Activated T-helper 2 cell treated with anti-CD3 and anti-CD28 coated beads, Interferon-gamma antibody, Interleukin-2, Interleukin-4, amounts not matched to agents 10 μg/mL and 5 μg/mL and 100 μg/mL, durations not matched to agents 14 hours and 24 hours and 36 hours (primary cell): ENCODE results near the gene PKNOX2. TPM values are rescaled to one million over a fixed set of nuclear protein-coding genes. Genes with fewer than 3 reads are reported as not detected.

ENCODE experiments used
- DNase-seq: peaks from one replicate; pipeline ENCODE4 v3.0.0; 2021; ENCODE audit warnings: low spot score
- H3K27ac Mint-ChIP-seq: one replicate; pipeline ENCODE4 v1.8.0; 2021; ENCODE audit warnings: mixed read lengths
- H3K27me3 Mint-ChIP-seq: one replicate; pipeline ENCODE4 v1.8.0; 2021; ENCODE audit warnings: low read depth, mixed read lengths
- H3K36me3 Mint-ChIP-seq: one replicate; pipeline ENCODE4 v1.8.0; 2021; ENCODE audit warnings: low read depth, mixed read lengths
- H3K4me1 Mint-ChIP-seq: one replicate; pipeline ENCODE4 v1.8.0; 2021; ENCODE audit warnings: low read depth, mixed read lengths
- H3K4me3 Mint-ChIP-seq: one replicate; pipeline ENCODE4 v1.8.0; 2021; ENCODE audit warnings: low read depth, mild to moderate bottlenecking, moderate library complexity, mixed read lengths
- H3K9me3 Mint-ChIP-seq: one replicate; pipeline ENCODE4 v1.8.0; 2021; ENCODE audit warnings: mixed read lengths
- intact Hi-C: fragments of 100-400 bp; cut with micrococcal nuclease; formaldehyde crosslinking; loops from one replicate; pipeline ENCODE4 v1.15.1; 2023
- total RNA-seq: library from RNA; stranded (reverse); gene quantifications from 2 replicates; pipeline ENCODE4 v1.2.3, GENCODE V29; 2022

The PKNOX2 gene
- total RNA-seq, 1 donor from 2014 or later = not detected

DNA sequence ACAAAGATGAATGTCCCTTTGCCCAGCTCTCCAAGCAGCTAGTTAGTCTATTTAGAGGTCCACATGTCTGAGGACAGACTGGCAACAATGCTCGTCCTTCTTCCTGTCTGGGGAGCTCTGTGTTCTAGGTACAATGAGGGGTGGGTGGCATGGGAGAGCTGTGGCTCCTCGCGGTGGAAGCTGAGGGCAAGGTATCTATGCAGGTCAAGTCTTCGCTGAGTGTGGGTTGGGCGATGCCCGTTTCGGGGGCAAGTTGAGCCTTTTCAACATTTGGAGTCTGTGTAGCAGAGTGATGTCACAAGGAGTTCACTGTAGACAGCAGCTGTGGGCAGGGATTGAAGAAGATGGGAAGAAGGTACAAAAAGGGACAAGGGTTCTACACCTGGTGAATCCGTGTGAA lies 168.3 kb downstream of the PKNOX2 start:
- H3K27ac Mint-ChIP-seq = no peak overlapping the region
- H3K9me3 Mint-ChIP-seq = no peaks in the 10 kb centered on the region
- DNase-seq = no peak
- intact Hi-C loops = no loop called here
- H3K4me1 Mint-ChIP-seq = peaks cover 2% of the 10 kb centered on the region
- peaks cover 12% of the 10 kb centered on the region for H3K27me3 Mint-ChIP-seq
- no peaks in the 10 kb centered on the region for H3K36me3 Mint-ChIP-seq
- no peak overlapping the region for H3K4me3 Mint-ChIP-seq

DNA sequence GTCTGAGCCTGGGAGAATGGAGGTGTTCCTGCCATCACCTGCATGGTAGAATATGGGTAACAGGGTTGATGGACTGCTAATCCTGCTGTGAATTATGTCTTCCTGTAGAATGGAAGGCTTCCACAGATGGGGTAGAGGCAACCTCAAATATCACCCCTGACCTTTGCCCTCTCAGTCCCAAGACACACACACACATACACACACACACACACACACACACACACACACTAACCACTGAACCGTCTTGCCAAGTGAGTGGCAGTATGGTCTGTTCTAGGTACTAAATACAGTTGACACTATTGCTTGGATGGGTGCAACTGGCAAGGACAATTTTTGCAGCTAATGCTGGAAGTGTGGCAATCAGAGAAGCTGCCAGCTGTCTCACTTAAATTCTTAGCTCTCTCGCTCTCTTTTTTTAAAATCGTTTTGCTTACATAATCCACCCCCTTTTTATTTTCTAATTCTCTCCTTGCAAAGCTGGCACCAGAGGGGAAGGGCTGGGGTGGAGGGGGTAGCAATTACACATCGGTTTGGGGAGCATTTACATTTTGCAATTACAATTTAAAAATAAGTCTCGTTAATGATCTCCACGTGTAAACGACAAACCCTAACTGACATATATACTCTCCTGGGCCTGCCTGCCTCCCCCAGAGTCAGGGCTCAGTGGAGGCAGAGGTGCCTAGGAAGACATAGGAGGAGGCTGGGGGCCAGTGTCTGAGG lies 169.0 kb downstream of the PKNOX2 start:
- intact Hi-C loops = no loop called here
- Mint-ChIP-seq H3K27me3 (peaks cover 7% of the 10 kb centered on the region), H3K27ac (no peak overlapping the region), H3K36me3 (no peaks in the 10 kb centered on the region), H3K4me3 (no peak overlapping the region), H3K9me3 (no peaks in the 10 kb centered on the region), H3K4me1 (peaks cover 2% of the 10 kb centered on the region)
- DNase-seq = no peak

DNA sequence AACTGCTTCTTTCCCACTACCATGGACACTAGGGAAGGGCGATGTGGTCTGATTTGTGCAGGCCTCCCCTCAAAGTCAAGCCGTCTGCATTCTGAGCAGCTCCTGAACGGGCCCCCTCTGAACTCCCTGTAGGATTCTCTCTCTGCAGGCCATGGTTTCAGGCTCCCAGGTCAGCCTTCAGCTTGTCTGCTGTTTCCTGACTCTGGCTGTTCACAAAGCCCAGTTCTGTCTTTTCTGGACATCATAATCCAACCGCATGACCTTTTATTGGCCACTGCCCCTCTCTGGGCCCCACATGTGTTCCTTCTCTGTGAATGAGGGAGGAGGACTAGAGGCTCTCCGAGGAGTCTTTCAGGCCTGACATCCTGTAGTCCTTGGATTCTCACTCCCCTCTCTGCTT lies 170.6 kb downstream of the PKNOX2 start:
- DNase-seq = no peak
- H3K4me1 Mint-ChIP-seq = no peaks in the 10 kb centered on the region
- no peaks in the 10 kb centered on the region for H3K36me3 Mint-ChIP-seq
- H3K4me3 Mint-ChIP-seq = no peak overlapping the region
- no peaks in the 10 kb centered on the region for H3K9me3 Mint-ChIP-seq
- H3K27ac Mint-ChIP-seq = no peak overlapping the region
- intact Hi-C loops = no loop called here
- H3K27me3 Mint-ChIP-seq = peaks cover 1% of the 10 kb centered on the region

DNA sequence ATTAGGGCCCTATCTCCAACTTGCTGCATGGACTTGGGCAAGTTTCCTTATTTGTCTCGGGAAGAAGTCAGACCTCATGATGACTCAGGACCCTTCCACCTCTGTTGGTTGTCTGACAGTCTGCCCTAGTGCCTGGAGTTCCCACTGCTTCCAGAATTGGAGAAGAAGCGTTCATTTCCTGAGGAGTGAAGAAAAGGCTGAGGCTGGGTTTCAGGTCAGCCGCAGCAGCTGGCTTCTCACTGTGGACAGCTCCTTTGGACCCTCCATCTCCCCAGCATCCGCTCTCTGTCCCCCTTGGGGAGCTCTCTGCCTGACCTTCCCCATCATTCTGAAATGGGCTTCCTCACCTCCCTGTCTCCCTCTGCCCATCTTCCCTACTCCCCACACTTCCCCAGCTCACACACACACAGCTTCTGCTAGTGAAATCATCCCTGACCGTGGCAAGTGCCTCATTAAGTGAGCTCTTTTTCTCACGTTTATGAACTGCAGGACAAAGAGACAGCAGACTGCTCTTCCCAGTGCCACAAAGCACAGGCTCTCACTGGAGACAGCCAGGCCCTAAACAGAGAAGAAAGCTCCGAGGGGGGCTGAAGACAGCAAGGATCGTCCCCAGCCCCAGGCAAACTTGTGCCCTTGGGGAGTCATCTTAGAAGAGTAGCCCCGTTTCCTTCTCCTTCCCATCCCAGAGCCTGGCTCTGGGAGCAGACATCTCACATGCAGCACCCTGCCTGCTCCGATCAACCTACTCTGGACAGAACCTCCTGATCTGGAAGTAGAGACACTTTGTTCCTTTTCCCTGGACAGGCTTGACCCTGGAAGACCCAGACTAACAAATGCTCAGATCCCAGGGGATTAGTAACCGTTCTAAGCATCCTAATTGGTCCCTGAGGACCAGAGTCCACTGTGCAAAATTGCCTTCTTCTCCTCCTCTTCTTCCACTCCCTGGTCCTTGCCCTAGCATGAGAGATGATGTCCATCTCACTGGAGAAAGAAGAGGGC lies 173.6 kb downstream of the PKNOX2 start:
- Mint-ChIP-seq H3K9me3 (no peaks in the 10 kb centered on the region), H3K4me1 (no peaks in the 10 kb centered on the region), H3K27me3 (peaks cover 1% of the 10 kb centered on the region), H3K4me3 (no peak overlapping the region), H3K27ac (no peak overlapping the region), H3K36me3 (no peaks in the 10 kb centered on the region)
- no peak for DNase-seq
- intact Hi-C loops = no loop called here

DNA sequence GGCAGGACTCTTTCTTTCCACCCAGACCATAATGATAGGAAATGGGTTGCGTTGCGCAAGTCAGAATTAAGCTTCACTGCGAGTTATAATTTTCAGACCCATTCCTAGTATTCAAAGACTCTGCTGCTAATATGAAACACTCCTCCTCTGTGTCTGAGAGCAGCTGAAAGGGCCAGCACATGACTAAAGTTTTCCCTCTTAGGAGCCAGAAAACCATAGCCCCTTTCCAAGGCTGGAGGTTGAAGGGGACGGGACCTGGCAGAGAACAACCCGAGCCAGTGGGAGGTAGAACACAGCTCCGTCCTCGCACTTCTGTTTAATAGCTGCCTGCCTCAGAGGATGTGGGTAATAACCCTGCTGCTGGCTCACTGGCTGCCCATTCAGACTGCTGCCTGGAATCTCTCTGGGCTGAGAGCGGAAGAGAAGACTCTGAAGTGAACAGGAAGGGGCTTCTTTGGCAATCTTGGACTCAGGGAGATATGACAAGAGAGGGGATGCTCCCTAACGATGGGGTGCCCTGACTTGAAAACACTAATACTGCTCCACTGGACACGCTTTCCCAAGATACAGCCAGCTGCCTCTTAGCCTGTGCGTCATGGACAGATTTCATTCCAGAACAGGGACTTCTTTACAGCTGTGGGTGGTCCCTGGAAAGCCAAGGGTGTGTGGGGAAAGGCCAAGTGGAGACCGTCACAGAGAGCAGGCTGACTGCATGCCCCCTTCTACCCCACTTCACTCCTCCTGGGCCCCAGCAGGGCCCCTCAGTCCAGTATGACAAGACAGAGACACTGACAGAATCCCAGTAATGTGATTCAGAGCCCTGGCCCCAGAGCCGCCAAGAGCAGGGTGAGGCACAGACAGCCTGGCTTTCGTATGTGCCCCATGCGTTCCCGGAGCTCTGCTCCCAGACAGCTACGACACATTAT lies 174.6 kb downstream of the PKNOX2 start:
- H3K27me3 Mint-ChIP-seq = peaks cover 2% of the 10 kb centered on the region
- intact Hi-C loops = no loop called here
- H3K4me3 Mint-ChIP-seq = no peak overlapping the region
- no peak for DNase-seq
- H3K36me3 Mint-ChIP-seq = no peaks in the 10 kb centered on the region
- H3K9me3 Mint-ChIP-seq = no peaks in the 10 kb centered on the region
- no peak overlapping the region for H3K27ac Mint-ChIP-seq
- H3K4me1 Mint-ChIP-seq = no peaks in the 10 kb centered on the region

DNA sequence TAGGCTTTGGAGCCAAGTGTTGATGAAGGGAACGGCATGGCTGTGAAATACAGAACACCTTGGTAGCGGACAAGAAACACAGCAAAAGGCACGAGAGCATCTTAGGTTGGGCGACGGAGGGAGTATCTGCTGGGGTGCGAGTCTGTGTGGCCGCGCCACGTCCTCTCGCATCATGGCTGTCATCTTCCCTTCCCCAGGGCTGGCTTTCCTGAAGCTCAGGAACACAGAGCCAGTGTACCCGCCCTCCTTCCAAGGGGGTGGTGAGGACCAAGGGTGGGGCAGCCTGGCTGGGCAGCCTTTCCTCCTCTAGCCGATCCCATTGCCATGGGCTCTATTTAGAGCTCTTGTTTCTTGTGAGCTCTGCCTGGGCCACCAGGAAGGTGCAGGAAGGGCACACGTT lies 177.1 kb downstream of the PKNOX2 start:
- H3K4me1 Mint-ChIP-seq = no peaks in the 10 kb centered on the region
- no peaks in the 10 kb centered on the region for H3K36me3 Mint-ChIP-seq
- H3K9me3 Mint-ChIP-seq = no peaks in the 10 kb centered on the region
- DNase-seq = no peak
- H3K4me3 Mint-ChIP-seq = no peak overlapping the region
- intact Hi-C loops = no loop called here
- H3K27ac Mint-ChIP-seq = no peak overlapping the region
- H3K27me3 Mint-ChIP-seq = peaks cover 2% of the 10 kb centered on the region

DNA sequence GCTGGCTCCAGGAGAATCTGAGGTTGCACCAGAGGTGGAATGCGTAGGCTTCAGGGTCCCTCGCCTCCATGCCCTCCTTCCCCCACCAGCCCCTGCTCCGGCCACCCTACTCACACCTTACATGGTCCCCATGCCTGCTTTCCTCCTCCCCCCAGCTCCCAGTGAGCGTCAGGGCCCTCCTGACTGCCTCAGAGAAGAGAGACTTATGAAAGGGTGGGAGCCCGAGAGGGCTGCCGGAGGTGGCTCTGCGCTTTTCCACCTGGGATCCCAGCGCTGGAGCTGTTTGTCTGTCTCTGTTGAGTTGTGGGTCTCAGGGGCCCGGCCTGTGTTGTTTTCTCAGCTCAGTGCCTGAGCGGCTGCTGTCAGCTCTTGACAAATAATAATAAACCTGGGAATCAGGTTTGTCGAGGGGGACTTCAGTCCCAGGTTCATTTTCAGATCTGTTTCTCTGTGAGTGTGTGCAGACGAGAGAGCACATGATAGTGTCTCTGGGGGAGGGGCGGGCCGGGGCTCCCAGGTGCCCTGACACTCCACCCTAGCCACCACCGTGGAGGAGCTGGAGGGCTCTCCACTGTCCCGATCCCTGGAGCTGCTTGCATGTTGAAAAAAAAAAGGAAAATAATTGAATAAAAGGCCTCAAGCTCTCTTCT lies 177.9 kb downstream of the PKNOX2 start:
- no peak for DNase-seq
- H3K27me3 Mint-ChIP-seq = peaks cover 2% of the 10 kb centered on the region

DNA sequence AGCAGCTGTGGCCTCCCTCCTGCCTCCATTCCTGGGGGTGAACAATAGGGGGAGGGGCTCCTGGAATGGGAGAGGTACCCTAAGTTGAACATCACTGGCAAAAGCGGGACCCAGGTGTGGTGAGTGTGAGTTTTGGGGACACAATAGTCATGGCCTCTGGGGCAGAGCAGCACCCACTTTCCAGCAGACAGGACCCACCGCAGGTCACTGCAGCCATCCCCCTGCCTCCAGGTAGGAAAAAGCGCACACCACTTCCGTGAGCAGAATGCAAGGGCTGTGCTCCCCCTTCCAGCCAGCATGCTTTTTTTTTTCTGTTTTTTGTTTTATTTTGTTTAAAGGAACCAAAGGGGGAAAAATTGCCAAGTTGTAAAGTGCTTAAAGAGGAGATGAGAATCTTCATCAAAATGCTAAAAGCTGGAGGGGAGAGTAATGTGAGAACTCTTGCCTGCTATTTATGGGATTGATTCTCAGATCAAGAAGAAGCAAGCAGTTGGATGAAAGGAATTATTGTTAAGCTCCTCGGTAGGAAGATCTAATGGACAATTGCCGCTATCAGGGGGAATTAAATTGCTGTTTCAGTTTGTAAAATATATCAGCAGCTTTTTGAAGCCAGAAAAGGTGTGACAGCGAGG lies 178.7 kb downstream of the PKNOX2 start:
- Mint-ChIP-seq H3K36me3 (no peaks in the 10 kb centered on the region), H3K4me1 (no peaks in the 10 kb centered on the region), H3K9me3 (no peaks in the 10 kb centered on the region), H3K4me3 (no peak overlapping the region), H3K27ac (no peak overlapping the region), H3K27me3 (peaks cover 2% of the 10 kb centered on the region)
- DNase-seq = no peak
- intact Hi-C loops = no loop called here

More for the DNA sequence above, 177.9 kb downstream of the PKNOX2 start:
- Mint-ChIP-seq H3K9me3 (no peaks in the 10 kb centered on the region), H3K4me3 (no peak overlapping the region), H3K36me3 (no peaks in the 10 kb centered on the region), H3K4me1 (no peaks in the 10 kb centered on the region), H3K27ac (no peak overlapping the region)
- intact Hi-C loops = no loop called here

DNA sequence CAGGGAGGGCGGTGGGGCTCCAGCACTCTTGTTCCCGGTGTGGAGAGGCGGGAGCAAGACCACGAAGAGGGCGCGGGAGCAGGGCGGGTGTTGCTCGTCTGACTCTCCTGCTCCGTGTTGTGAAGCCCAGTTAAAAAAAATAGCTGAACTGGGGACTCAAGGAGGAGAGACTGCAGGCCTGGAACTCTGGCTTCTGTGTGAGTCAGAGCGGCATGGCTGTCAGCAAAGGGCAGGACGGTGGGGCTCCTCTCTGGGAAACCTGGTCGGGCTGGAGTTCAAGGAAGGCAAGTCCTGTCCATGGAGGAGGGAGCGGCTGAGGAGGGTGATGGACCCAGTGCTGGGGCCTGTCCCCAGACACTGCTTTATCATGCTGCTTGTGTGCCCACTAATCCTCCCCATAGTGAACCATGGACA lies 179.2 kb downstream of the PKNOX2 start:
- intact Hi-C loops = no loop called here
- Mint-ChIP-seq H3K4me3 (no peak overlapping the region), H3K27ac (no peak overlapping the region), H3K36me3 (no peaks in the 10 kb centered on the region), H3K9me3 (no peaks in the 10 kb centered on the region), H3K27me3 (peaks cover 3% of the 10 kb centered on the region), H3K4me1 (no peaks in the 10 kb centered on the region)
- no peak for DNase-seq

DNA sequence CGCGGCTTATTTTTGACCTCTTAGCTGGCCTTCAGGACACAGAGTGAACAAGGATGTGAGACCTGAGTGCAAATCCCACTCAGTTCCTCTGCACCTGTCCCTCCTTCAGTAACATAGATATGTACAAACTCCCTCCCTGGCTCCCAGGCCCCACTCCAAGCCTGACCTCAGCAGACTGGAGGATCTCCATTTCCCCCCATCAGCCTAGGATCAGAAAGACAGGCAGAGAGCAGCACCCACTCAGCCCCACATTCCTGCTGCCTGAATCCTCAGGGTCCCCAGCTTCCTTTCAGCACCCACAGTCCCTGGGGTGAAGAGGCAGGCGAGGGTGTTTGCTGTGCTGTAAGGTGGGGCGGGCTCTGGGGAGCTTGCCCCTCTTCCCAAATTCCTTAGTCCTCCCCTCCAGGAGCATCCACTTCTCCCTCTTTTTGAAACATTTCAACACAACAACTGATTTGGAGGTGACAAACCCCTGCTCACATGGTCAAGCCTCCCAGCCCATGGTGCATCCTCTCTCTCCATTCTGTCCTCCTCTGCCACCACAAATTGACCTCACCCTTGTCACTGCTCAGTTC lies 180.4 kb downstream of the PKNOX2 start:
- H3K27me3 Mint-ChIP-seq = peaks cover 3% of the 10 kb centered on the region
- H3K9me3 Mint-ChIP-seq = no peaks in the 10 kb centered on the region
- intact Hi-C loops = loop anchor here (1.0 kb wide), 1 partner anchor 383 kb away; no protein-coding TSS in a partner anchor
- no peak for DNase-seq
- H3K4me3 Mint-ChIP-seq = no peak overlapping the region
- no peaks in the 10 kb centered on the region for H3K36me3 Mint-ChIP-seq
- H3K4me1 Mint-ChIP-seq = no peaks in the 10 kb centered on the region
- no peak overlapping the region for H3K27ac Mint-ChIP-seq

DNA sequence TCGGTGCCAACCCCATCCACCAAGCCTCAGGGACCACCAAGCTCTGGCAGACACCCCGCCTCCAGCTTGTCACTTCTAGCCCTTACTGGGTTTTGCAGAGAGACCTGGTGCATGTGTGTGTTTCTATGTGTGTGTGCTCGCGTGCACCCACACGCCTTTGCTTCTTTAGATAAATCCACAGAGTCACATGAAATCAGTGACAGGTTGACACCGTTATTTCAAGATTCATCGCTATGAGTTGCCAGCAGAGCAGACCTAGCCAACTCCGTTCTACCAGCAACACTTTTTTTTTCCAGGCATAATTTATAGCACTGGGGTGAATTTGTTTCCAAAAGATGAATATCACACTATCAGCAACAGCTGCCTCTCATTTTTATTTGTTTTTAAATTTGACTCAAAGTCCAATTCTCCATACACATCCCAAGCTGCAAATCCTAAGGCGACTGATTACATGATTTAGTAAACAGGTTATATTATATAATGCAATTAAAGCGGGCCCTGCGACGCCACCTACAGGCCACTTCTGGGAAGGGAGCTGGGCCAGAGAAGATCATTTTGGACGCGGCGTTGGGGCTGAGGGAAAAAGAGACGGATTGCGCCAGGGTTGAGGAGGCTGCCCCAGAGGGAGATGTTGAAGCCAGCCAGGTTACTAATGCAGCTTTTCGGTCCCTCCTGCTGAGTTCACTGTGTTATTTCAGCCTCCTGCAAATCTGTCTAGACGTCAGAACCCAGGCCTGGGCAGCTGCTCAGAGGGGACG lies 181.0 kb downstream of the PKNOX2 start:
- no peaks in the 10 kb centered on the region for H3K4me1 Mint-ChIP-seq
- H3K4me3 Mint-ChIP-seq = no peak overlapping the region
- DNase-seq = peak; percentile 13
- H3K27me3 Mint-ChIP-seq = peaks cover 3% of the 10 kb centered on the region
- intact Hi-C loops = loop anchor here (1.0 kb wide), 1 partner anchor 383 kb away; no protein-coding TSS in a partner anchor
- no peaks in the 10 kb centered on the region for H3K9me3 Mint-ChIP-seq
- no peaks in the 10 kb centered on the region for H3K36me3 Mint-ChIP-seq
- no peak overlapping the region for H3K27ac Mint-ChIP-seq
